ENCODE data around the gene PACS2. TPM values are rescaled to one million over a fixed set of nuclear protein-coding genes. Genes with fewer than 3 reads are reported as not detected.

PACS2 gene
- total RNA-seq, 1 experiment from 2014 or later: 55.2 TPM

GRCh38 chr14:105446971-105447370, 132.4 kb downstream of the PACS2 start:
- TF ChIP-seq CTCF (IDR thresholded peaks at IDR 0.05) (no peak), POLR2AphosphoS5 (IDR thresholded peaks at IDR 0.05; ENCODE audit: low read depth, low read length) (no peak), SIN3A (IDR thresholded peaks at IDR 0.05; ENCODE audit: borderline replicate concordance, insufficient read depth, low read depth, low read length) (no peak), REST (IDR thresholded peaks at IDR 0.05; ENCODE audit: insufficient read depth in 1 of 2, low read depth in 2 of 2, low read length in 1 of 2) (no peak), TCF7L2 (IDR thresholded peaks at IDR 0.05; ENCODE audit: low read depth, low read length) (no peak)
- ATAC-seq: no peak
- Histone ChIP-seq H3K9me3 (ENCODE audit: control insufficient read depth, insufficient read depth, low read depth, low read length) (no peaks in the 10 kb centered on the region), H3K4me3 (ENCODE audit: low read depth in 2 of 2, low read length in 2 of 2) (no peak overlapping the region), H3K27me3 (ENCODE audit: control insufficient read depth, insufficient read depth, low read length) (no peaks in the 10 kb centered on the region), H3K36me3 (ENCODE audit: control insufficient read depth, insufficient read depth, low read length) (no peaks in the 10 kb centered on the region; the same call in 1 of the 2 replicates), H3K27ac (ENCODE audit: low read length) (no peak overlapping the region), H3K4me1 (ENCODE audit: control insufficient read depth, insufficient read depth, low read length) (no peaks in the 10 kb centered on the region)
- DNase-seq (ENCODE audit: low read depth, low spot score): no peak
- POLR2A ChIA-PET: no interaction called here
- intact Hi-C loops (cut with micrococcal nuclease; ENCODE audit: unreplicated experiment) (no loop called here), in situ Hi-C loops (cut with HindIII; ENCODE audit: low pct_unique_long_range_greater_than_20kb, low sequenced_read_pairs) (no loop called here)
- no TSS peak for BruUV-seq (replicated peaks)
- CTCF ChIA-PET: no interaction called here

Other genes starting within 250 kb of the PACS2 start
- gene GPR132, start 249.3 kb upstream of the PACS2 start, total RNA-seq (2021; ENCODE audit: unreplicated experiment): 0.08 TPM
- gene JAG2, start 146.0 kb upstream of the PACS2 start, total RNA-seq (2021; ENCODE audit: unreplicated experiment): 43.7 TPM
- 75.3 TPM for gene NUDT14, start 133.4 kb upstream of the PACS2 start, total RNA-seq (2021; ENCODE audit: unreplicated experiment)
- 0.26 TPM for gene BTBD6, start 66.2 kb upstream of the PACS2 start, total RNA-seq (2021; ENCODE audit: unreplicated experiment)
- gene BRF1, start 13.7 kb upstream of the PACS2 start, total RNA-seq (2021; ENCODE audit: unreplicated experiment): 25.0 TPM
- gene TEX22, start 83.8 kb downstream of the PACS2 start, total RNA-seq (2021; ENCODE audit: unreplicated experiment): 2.9 TPM
- gene MTA1, start 105.1 kb downstream of the PACS2 start, total RNA-seq (2021; ENCODE audit: unreplicated experiment): 105 TPM
- 280 TPM for gene CRIP2, start 160.1 kb downstream of the PACS2 start, total RNA-seq (2021; ENCODE audit: unreplicated experiment)
- 1,056 TPM for gene CRIP1, start 172.1 kb downstream of the PACS2 start, total RNA-seq (2021; ENCODE audit: unreplicated experiment)
- gene TEDC1, start 176.5 kb downstream of the PACS2 start, total RNA-seq (2021; ENCODE audit: unreplicated experiment): 47.8 TPM
- gene TMEM121, start 211.8 kb downstream of the PACS2 start, total RNA-seq (2021; ENCODE audit: unreplicated experiment): 4.6 TPM